ENCODE results near the gene VPS33B. TPM values are rescaled to one million over a fixed set of nuclear protein-coding genes. Genes with fewer than 3 reads are reported as not detected.
"Not testable (repeated sequence)": the region's sequence is repeated elsewhere in the genome, so short reads cannot be mapped to it uniquely, and the experiment has no call there.

The VPS33B gene
- total RNA-seq, 4 donors from 2014 or later = 6.7 to 18.7 (median 10.8) TPM

DNA sequence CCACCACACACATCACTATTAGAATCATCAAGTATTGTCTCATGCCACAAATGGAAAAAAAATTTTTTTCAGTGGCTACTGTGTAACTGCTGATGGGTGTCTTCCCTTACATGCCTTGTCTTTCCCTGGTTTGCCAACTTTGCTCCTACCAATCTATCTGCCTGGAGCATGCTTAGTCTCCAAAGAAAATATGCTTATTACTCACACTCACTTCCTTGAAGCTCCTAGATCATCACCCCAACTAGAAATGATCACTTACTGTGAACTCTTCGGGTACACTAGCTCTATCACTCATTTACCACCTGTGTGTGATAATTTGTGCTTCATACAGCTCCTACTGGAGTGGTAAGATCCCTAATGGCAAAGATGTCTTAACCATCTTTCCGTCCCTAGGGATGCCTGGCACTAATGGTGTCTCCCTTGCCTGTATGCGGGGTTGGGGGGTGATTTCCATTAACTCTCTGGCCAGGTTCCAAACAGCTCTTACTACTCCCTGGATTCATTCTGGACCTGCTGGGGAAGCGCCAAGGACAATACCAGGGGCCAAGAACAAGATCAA is 799 bp downstream of the VPS33B start:
- H3K4me3 ChIP-seq = peak overlapping the region; percentile 51 to 100 (median 74)
- TF ChIP-seq POLR2AphosphoS5 (IDR thresholded peaks at IDR 0.05) (no peak), POLR2A (IDR thresholded peaks at IDR 0.05) (no peak), EP300 (IDR thresholded peaks at IDR 0.05; ENCODE audit: low read depth) (no peak)
- TF ChIP-seq, protein P1, sequence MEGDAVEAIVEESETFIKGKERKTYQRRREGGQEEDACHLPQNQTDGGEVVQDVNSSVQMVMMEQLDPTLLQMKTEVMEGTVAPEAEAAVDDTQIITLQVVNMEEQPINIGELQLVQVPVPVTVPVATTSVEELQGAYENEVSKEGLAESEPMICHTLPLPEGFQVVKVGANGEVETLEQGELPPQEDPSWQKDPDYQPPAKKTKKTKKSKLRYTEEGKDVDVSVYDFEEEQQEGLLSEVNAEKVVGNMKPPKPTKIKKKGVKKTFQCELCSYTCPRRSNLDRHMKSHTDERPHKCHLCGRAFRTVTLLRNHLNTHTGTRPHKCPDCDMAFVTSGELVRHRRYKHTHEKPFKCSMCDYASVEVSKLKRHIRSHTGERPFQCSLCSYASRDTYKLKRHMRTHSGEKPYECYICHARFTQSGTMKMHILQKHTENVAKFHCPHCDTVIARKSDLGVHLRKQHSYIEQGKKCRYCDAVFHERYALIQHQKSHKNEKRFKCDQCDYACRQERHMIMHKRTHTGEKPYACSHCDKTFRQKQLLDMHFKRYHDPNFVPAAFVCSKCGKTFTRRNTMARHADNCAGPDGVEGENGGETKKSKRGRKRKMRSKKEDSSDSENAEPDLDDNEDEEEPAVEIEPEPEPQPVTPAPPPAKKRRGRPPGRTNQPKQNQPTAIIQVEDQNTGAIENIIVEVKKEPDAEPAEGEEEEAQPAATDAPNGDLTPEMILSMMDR (IDR thresholded peaks at IDR 0.05) = no peak
- WGBS, 2 donors (ENCODE audit: low coverage in 1 of 2) = 3 to 11% methylated on average over 3 to 4 of the region's 4 CpGs
- peaks cover 0 to 25% (median 22%) of the 10 kb centered on the region in 4 donors for H3K4me1 ChIP-seq
- no peak for DNase-seq
- no peaks in the 10 kb centered on the region for H3K9me3 ChIP-seq
- in situ Hi-C loops (cut with MboI; ENCODE audit: low pct_ligation_motif_present in 1 of 4, low pct_unique_long_range_greater_than_20kb in 1 of 4, low sequenced_read_pairs in 3 of 4) = no loop called here
- H3K27ac ChIP-seq = peak overlapping the region; percentile 74 to 92 (median 79)
- H3K36me3 ChIP-seq = peaks cover 0 to 4% (median 0%) of the 10 kb centered on the region in 4 donors
- intact Hi-C loops (cut with DNase I; ENCODE audit: low total_unique reads) = no loop called here
- no peaks in the 10 kb centered on the region for H3K27me3 ChIP-seq

DNA sequence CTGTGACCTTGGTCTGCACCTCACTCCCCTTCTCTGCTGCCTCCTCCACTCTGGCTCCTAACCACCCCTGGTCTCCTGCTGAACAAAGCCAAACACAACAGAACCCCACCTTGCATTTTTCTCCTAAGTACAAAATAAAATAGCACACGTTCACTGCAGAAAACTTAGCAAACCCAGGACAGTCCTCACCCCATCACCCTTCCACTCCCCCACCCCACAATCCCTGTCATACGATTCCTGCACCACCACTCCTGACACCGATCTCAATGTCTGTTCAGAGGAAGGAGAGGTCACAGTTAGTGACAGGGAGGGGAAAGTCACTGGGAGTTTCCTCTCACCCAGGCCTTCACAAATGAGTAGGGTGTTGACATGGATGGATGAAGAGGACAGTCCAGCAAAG is 4.2 kb downstream of the VPS33B start:
- Histone ChIP-seq H3K9me3 (no peaks in the 10 kb centered on the region), H3K4me1 (peaks cover 0 to 23% (median 19%) of the 10 kb centered on the region in 4 donors), H3K4me3 (no peak overlapping the region), H3K36me3 (peaks cover 0 to 19% (median 0%) of the 10 kb centered on the region in 4 donors), H3K27me3 (no peaks in the 10 kb centered on the region), H3K27ac (no peak overlapping the region)
- no peak for DNase-seq
- TF ChIP-seq POLR2A (IDR thresholded peaks at IDR 0.05) (no peak), POLR2AphosphoS5 (IDR thresholded peaks at IDR 0.05) (no peak), EP300 (IDR thresholded peaks at IDR 0.05; ENCODE audit: low read depth) (no peak)
- TF ChIP-seq, protein P1 (IDR thresholded peaks at IDR 0.05) = no peak
- 83 to 84% methylated on average over 2 to 3 of the region's 3 CpGs for WGBS, 2 donors (ENCODE audit: low coverage in 1 of 2)
- intact Hi-C loops (cut with DNase I; ENCODE audit: low total_unique reads) (no loop called here), in situ Hi-C loops (cut with MboI; ENCODE audit: low pct_ligation_motif_present in 1 of 4, low pct_unique_long_range_greater_than_20kb in 1 of 4, low sequenced_read_pairs in 3 of 4) (no loop called here)

GRCh38 chr15:91017716-91018115 is 4.7 kb downstream of the VPS33B start:
- no peak overlapping the region for H3K4me3 ChIP-seq
- 71 to 77% methylated on average over 5 of the region's 5 CpGs for WGBS, 2 donors (ENCODE audit: low coverage in 1 of 2)
- peaks cover 0 to 19% (median 15%) of the 10 kb centered on the region in 4 donors for H3K4me1 ChIP-seq
- TF ChIP-seq EP300 (IDR thresholded peaks at IDR 0.05; ENCODE audit: low read depth) (no peak), POLR2AphosphoS5 (IDR thresholded peaks at IDR 0.05) (no peak), POLR2A (IDR thresholded peaks at IDR 0.05) (no peak)
- TF ChIP-seq, protein P1 (IDR thresholded peaks at IDR 0.05) = no peak
- H3K36me3 ChIP-seq = peaks cover 0 to 23% (median 0%) of the 10 kb centered on the region in 4 donors
- no peak overlapping the region for H3K27ac ChIP-seq
- H3K9me3 ChIP-seq = no peaks in the 10 kb centered on the region
- DNase-seq = no peak
- intact Hi-C loops (cut with DNase I; ENCODE audit: low total_unique reads) = no loop called here
- in situ Hi-C loops (cut with MboI; ENCODE audit: low pct_ligation_motif_present in 1 of 4, low pct_unique_long_range_greater_than_20kb in 1 of 4, low sequenced_read_pairs in 3 of 4) = no loop called here
- H3K27me3 ChIP-seq = no peaks in the 10 kb centered on the region

DNA sequence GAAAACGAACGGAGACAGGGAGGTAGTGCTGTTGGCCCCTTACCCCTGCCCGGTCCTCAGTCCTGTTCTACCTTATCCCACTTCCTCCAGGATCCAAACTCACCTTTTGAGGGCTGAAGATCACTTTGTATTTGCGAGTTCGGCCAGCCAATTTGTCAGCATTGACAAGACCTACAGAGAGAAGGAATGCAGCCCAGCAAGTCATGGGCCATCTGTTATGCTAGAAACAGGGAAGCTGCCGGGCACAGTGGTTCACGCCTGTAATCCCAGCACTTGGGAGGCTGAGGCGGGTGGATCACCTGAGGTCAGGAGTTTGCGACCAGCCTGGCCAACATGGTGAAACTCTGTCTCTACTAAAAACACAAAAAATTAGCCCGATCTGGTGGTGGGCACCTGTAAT is 8.7 kb downstream of the VPS33B start:
- H3K27me3 ChIP-seq; DNase-seq; H3K27ac ChIP-seq; in situ Hi-C loops (cut with MboI; ENCODE audit: low pct_ligation_motif_present in 1 of 4, low pct_unique_long_range_greater_than_20kb in 1 of 4, low sequenced_read_pairs in 3 of 4); H3K4me1 ChIP-seq; H3K9me3 ChIP-seq; H3K4me3 ChIP-seq; intact Hi-C loops (cut with DNase I; ENCODE audit: low total_unique reads): not testable (repeated sequence)
- WGBS, 2 donors (ENCODE audit: low coverage in 1 of 2) = 90% methylated on average over 10 of the region's 10 CpGs; no CpG with 5 or more reads in 1 of the 2 donors
- peaks cover 0 to 51% (median 9%) of the 10 kb centered on the region in 4 donors for H3K36me3 ChIP-seq

DNA sequence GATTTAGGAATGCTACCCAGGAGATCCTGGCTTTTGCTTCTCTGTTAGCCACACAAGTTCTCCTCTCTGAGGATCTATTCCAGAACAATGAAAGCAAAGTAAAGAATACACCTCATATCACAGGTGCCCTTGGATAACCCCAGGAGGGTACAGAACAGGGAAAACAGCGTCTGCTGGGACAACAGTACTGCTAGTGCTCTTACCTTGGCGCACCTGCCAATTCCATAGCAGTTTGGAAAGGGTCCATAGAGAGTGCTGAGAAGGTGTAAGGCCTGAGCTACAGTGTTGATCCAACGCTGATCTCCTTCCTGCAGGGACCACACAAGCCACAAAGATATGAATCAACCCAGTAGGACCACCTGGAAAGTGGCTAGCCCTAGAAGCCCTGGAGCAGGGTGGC is 15.1 kb downstream of the VPS33B start:
- H3K27me3 ChIP-seq = no peaks in the 10 kb centered on the region
- in situ Hi-C loops (cut with MboI; ENCODE audit: low pct_ligation_motif_present in 1 of 4, low pct_unique_long_range_greater_than_20kb in 1 of 4, low sequenced_read_pairs in 3 of 4) (no loop called here), intact Hi-C loops (cut with DNase I; ENCODE audit: low total_unique reads) (no loop called here)
- 97% methylated on average over 3 of the region's 3 CpGs; no CpG with 5 or more reads in 1 of the 2 donors for WGBS, 2 donors (ENCODE audit: low coverage in 1 of 2)
- peaks cover 0 to 65% (median 28%) of the 10 kb centered on the region in 4 donors for H3K36me3 ChIP-seq
- no peaks in the 10 kb centered on the region for H3K4me1 ChIP-seq
- no peak overlapping the region for H3K4me3 ChIP-seq
- H3K9me3 ChIP-seq = no peaks in the 10 kb centered on the region
- no peak for DNase-seq
- TF ChIP-seq POLR2AphosphoS5 (IDR thresholded peaks at IDR 0.05) = no peak
- TF ChIP-seq POLR2A (IDR thresholded peaks at IDR 0.05) = no peak
- TF ChIP-seq, protein P1 (IDR thresholded peaks at IDR 0.05) = no peak
- TF ChIP-seq EP300 (IDR thresholded peaks at IDR 0.05; ENCODE audit: low read depth) = no peak
- H3K27ac ChIP-seq = no peak overlapping the region

All from transverse colon (tissue), 4 donors.